ENCODE results near the gene ETNK2.

DNA sequence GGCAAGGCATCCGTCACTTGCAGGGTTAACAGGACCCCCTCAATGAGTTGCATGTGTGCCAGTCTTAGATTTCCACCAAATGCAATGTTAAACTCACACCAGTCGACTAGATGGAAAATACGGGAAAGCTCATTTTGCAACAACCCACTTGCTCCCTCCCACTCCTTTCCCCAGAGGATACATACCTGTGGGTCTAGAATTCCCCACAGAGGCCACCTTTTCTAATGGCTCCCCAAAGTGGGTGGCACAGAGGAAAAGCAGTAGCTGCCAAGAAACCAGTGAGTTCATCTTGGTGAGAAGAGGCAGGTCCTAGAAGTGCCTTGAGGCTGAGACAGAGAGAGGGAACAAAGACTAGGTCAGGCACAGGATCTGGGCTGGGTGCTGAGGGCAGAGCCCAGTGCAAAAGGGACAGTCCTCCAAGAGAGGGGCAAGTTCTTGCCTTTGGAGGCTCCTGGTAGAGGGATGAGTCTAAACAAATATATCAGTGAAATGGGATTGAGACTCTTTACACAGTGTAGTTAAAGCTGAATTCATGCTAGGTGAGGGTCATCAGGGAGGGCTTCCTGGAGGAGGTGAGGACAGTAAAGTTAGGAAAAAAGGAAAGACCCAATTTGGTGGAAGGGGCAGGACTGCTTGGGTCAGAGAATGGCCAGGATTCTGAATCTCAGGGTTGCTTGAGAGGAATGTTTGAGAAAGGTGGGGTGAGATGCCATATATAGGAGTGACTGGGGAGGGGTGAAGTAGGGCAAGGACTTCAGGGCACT lies 40.9 kb upstream of the ETNK2 start:
- TF ChIP-seq POLR2AphosphoS5 (IDR thresholded peaks at IDR 0.05; ENCODE audit: low read depth, low read length), result no peak
- TF ChIP-seq TAF1 (IDR thresholded peaks at IDR 0.05; ENCODE audit: borderline replicate concordance, low read depth, low read length), result no peak

Data from GM12892 (cell line).